Endodermal cell (in vitro differentiated cells): ENCODE results near the gene ME3. TPM values are rescaled to one million over a fixed set of nuclear protein-coding genes. Genes with fewer than 3 reads are reported as not detected.

Experiments used
- DNase-seq: peaks from one replicate; pipeline ENCODE4 v3.0.0-alpha.2; 2017
- H3K27ac ChIP-seq: 2 replicates; pipeline ENCODE4 v1.5.1; 2013; ENCODE audit warnings: mild to moderate bottlenecking, low read depth, low read length, moderate library complexity
- H3K27me3 ChIP-seq: 2 replicates; pipeline ENCODE4 v1.6.1; 2013; ENCODE audit warnings: mild to moderate bottlenecking, low read length, moderate library complexity; ENCODE audit not compliant: insufficient read depth, control insufficient read depth, poor library complexity, severe bottlenecking
- H3K36me3 ChIP-seq: 2 replicates; pipeline ENCODE4 v1.7.0; 2013; ENCODE audit warnings: mild to moderate bottlenecking, low read length, moderate library complexity; ENCODE audit not compliant: control insufficient read depth, insufficient read depth
- H3K4me1 ChIP-seq: one replicate; pipeline ENCODE4 v1.7.0; 2013; ENCODE audit warnings: low read length; ENCODE audit not compliant: control insufficient read depth, insufficient read depth
- H3K4me3 ChIP-seq: 2 replicates; pipeline ENCODE4 v1.5.1; 2013; ENCODE audit warnings: mild to moderate bottlenecking, low read length, moderate library complexity
- H3K9ac ChIP-seq: 2 replicates; pipeline ENCODE4 v1.6.1; 2013; ENCODE audit warnings: mild to moderate bottlenecking, low read length, moderate library complexity; ENCODE audit not compliant: poor library complexity, severe bottlenecking; ENCODE audit errors: extremely low read depth
- H3K9me3 ChIP-seq: 2 replicates; pipeline ENCODE4 v1.6.1; 2013; ENCODE audit warnings: mild to moderate bottlenecking, low read length, moderate library complexity; ENCODE audit not compliant: control insufficient read depth
- H3K27ac Mint-ChIP-seq: 2 replicates; pipeline ENCODE4 v1.8.0; 2020; ENCODE audit warnings: mixed read lengths
- H3K27me3 Mint-ChIP-seq: 2 replicates; pipeline ENCODE4 v1.8.0; 2021; ENCODE audit warnings: mild to moderate bottlenecking, mixed read lengths; ENCODE audit not compliant: insufficient read depth
- H3K36me3 Mint-ChIP-seq: 2 replicates; pipeline ENCODE4 v1.8.0; 2020; ENCODE audit warnings: low read depth, mixed read lengths
- H3K4me1 Mint-ChIP-seq: 2 replicates; pipeline ENCODE4 v1.8.0; 2020; ENCODE audit warnings: mixed read lengths
- H3K4me3 Mint-ChIP-seq: 2 replicates; pipeline ENCODE4 v1.8.0; 2020; ENCODE audit warnings: mild to moderate bottlenecking, moderate library complexity, mixed read lengths
- H3K9me3 Mint-ChIP-seq: 2 replicates; pipeline ENCODE4 v1.8.0; 2020; ENCODE audit warnings: mild to moderate bottlenecking, mixed read lengths
- WGBS, 2 experiments: methylation state at CpG; one replicate each; pipeline versions ENCODE4 v1.1.5 to v1.1.7; 2013; ENCODE audit warnings: missing lambda C conversion rate in 2 of 2, mixed read lengths in 1 of 2; ENCODE audit not compliant: insufficient coverage in 1 of 2, insufficient read length in 1 of 2; 5-methylcytosine and 5-hydroxymethylcytosine counted together
- total RNA-seq, 2 donors: library from RNA; stranded (reverse); fragmentation: NEBNext Ultra II Directional in 1 of 2; extraction: Animal tissue kit (Norgen Biotek cat#: 25700) in 1 of 2; gene quantifications; 2 replicates in 1 of 2; 3 replicates in 1 of 2; pipeline ENCODE4 v1.2.1, GENCODE V29; 2021
- TF ChIP-seq, protein P1 (sequence below): fragments of 200-600 bp; sonication (generic); conservative IDR thresholded peaks from 2 replicates; pipeline ENCODE4 v1.5.0; 2021; ENCODE audit warnings: antibody characterized with exemption, mild to moderate bottlenecking

Gene ME3
- total RNA-seq, 2 donors from 2014 or later: 1.2 to 1.3 TPM

GRCh38 chr11:86692746-86693145, 20.3 kb upstream of the ME3 start:
- Mint-ChIP-seq H3K4me1 (peaks cover 13% of the 10 kb centered on the region), H3K27ac (no peak overlapping the region)

DNA sequence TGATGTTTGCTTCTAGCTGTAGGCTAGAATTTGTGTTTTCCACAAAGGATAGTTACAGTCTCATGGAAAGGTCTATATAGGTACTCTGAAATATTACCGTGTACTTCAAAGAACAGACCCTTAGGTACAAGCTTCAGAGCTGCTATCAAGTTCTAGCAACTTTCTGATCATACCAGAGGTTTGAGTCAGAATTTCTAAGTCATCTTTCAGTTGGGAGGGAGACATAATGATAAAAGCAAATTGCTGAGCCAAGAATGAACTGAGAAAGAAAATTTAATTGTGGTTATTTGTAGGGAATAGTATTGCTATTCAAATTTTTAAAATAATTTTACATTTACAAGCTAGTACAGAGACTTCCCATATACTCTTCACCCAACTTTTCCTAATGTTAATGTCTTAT, 19.9 kb upstream of the ME3 start:
- H3K4me1 ChIP-seq: no peaks in the 10 kb centered on the region
- Mint-ChIP-seq H3K27me3 (peaks cover 14% of the 10 kb centered on the region), H3K27ac (no peak overlapping the region), H3K4me3 (no peak overlapping the region), H3K4me1 (peaks cover 13% of the 10 kb centered on the region), H3K36me3 (no peaks in the 10 kb centered on the region), H3K9me3 (no peaks in the 10 kb centered on the region)
- H3K9ac ChIP-seq: no peak overlapping the region
- no peak overlapping the region for H3K4me3 ChIP-seq
- peaks cover 5% of the 10 kb centered on the region for H3K27me3 ChIP-seq
- no peaks in the 10 kb centered on the region for H3K36me3 ChIP-seq
- H3K27ac ChIP-seq: no peak overlapping the region
- H3K9me3 ChIP-seq: no peaks in the 10 kb centered on the region
- 94 to 100% methylated on average over 1 of the region's 1 CpG for WGBS, 2 experiments
- DNase-seq: no peak
- TF ChIP-seq, protein P1, sequence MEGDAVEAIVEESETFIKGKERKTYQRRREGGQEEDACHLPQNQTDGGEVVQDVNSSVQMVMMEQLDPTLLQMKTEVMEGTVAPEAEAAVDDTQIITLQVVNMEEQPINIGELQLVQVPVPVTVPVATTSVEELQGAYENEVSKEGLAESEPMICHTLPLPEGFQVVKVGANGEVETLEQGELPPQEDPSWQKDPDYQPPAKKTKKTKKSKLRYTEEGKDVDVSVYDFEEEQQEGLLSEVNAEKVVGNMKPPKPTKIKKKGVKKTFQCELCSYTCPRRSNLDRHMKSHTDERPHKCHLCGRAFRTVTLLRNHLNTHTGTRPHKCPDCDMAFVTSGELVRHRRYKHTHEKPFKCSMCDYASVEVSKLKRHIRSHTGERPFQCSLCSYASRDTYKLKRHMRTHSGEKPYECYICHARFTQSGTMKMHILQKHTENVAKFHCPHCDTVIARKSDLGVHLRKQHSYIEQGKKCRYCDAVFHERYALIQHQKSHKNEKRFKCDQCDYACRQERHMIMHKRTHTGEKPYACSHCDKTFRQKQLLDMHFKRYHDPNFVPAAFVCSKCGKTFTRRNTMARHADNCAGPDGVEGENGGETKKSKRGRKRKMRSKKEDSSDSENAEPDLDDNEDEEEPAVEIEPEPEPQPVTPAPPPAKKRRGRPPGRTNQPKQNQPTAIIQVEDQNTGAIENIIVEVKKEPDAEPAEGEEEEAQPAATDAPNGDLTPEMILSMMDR: no peak

More at GRCh38 chr11:86692746-86693145, 20.3 kb upstream of the ME3 start:
- Mint-ChIP-seq H3K9me3 (no peaks in the 10 kb centered on the region), H3K27me3 (peaks cover 14% of the 10 kb centered on the region), H3K4me3 (no peak overlapping the region), H3K36me3 (no peaks in the 10 kb centered on the region)
- Histone ChIP-seq H3K9me3 (no peaks in the 10 kb centered on the region), H3K4me1 (no peaks in the 10 kb centered on the region), H3K27ac (no peak overlapping the region), H3K9ac (no peak overlapping the region), H3K4me3 (no peak overlapping the region), H3K27me3 (peaks cover 5% of the 10 kb centered on the region), H3K36me3 (no peaks in the 10 kb centered on the region)
- WGBS, 2 experiments: 89% methylated on average over 1 of the region's 1 CpG; no CpG with 5 or more reads in 1 of the 2 experiments
- TF ChIP-seq, protein P1: no peak
- DNase-seq: no peak

DNA sequence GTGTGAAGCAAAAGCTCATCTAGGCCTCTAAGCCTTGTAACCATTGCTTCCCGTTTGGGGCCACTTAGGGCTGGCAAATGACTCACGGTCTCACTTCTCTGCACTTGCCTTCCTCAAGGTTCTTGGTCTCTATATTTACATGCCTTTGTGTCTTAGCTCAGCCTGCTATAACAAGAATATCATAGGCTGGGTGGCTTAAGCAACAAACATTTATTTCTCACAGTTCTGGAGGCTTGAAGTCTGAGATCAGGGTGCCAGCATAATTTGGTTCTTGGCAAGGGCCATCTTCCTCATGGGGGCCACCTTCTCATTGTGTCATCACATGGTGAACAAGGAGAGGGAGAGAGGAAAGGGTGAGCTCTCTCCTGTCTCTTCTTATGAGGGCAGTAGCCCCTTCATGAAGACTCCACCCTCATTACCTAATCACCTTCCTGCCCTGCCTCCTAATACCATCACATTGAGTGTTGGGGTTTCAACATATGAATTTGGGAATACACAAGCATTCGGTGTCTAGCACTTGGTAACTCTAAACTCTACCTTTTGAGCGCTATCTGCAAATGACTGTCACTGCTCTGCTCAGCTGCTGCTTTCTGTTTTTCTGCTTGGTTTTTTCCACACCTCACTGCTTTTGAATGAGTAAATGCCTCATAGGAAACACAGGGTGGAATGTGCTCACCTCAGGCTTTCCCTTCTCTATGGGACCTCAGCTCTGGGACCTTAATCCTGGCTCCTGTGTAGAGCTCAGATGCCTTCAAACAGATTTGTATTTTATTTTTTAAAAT, 16.2 kb upstream of the ME3 start:
- Histone ChIP-seq H3K4me3 (no peak overlapping the region), H3K27ac (no peak overlapping the region), H3K4me1 (no peaks in the 10 kb centered on the region), H3K9ac (no peak overlapping the region), H3K27me3 (no peaks in the 10 kb centered on the region), H3K36me3 (no peaks in the 10 kb centered on the region), H3K9me3 (no peaks in the 10 kb centered on the region)
- H3K4me3 Mint-ChIP-seq: no peak overlapping the region
- H3K9me3 Mint-ChIP-seq: no peaks in the 10 kb centered on the region
- DNase-seq: no peak
- WGBS, 2 experiments: 83 to 89% methylated on average over 4 of the region's 4 CpGs
- peaks cover 11% of the 10 kb centered on the region for H3K4me1 Mint-ChIP-seq
- TF ChIP-seq, protein P1: no peak
- peaks cover 14% of the 10 kb centered on the region for H3K27me3 Mint-ChIP-seq
- no peak overlapping the region for H3K27ac Mint-ChIP-seq
- H3K36me3 Mint-ChIP-seq: no peaks in the 10 kb centered on the region
